Pulmonary artery endothelial cell (primary cell): ENCODE data around the gene NUP210. TPM values are rescaled to one million over a fixed set of nuclear protein-coding genes. Genes with fewer than 3 reads are reported as not detected.

Experiments used
- DNase-seq: peaks from one replicate; pipeline ENCODE4 v3.0.0-alpha.2; 2011; ENCODE audit warnings: low read depth, low spot score
- total RNA-seq: library from RNA; depleted of rRNA; stranded (reverse); fragments of >200 nt; gene quantifications from 2 replicates; pipeline ENCODE4 v1.2.3, GENCODE V29; 2014

Gene NUP210
- total RNA-seq, 1 donor from 2014 or later: 1.1 TPM

- no peak for DNase-seq
These were observed 127.7 kb downstream of the NUP210 start for GRCh38 chr3:13292375-13292774.

- DNase-seq: no peak
These were observed 129.2 kb downstream of the NUP210 start for GRCh38 chr3:13290941-13291340.

- no peak for DNase-seq
These were observed 130.3 kb downstream of the NUP210 start for GRCh38 chr3:13289771-13290285.

- no peak for DNase-seq
These were observed 131.1 kb downstream of the NUP210 start for GRCh38 chr3:13288732-13289718.

- DNase-seq: no peak
These were observed 132.3 kb downstream of the NUP210 start for GRCh38 chr3:13287833-13288232.

DNA sequence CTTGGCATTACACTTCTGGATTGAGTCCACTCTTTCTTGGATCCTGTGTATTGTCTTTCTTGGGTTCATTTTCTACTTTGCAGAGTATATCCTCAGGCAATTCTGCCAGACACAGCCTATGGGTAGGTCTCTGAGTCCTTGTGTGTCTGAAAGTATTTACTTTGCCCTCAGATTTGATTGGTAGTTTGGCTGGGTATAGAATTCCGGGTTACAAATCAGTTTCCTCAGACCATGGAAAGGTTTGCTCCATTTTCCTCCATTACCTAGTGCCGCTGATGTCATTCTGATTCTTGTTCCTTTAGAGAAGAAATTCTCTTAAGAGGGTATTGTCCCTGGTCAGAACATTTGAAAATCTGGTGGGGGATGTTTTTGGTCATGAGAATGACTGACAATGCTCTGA is 133.2 kb downstream of the NUP210 start:
- DNase-seq: no peak

GRCh38 chr3:13285007-13285567 is 135.0 kb downstream of the NUP210 start:
- DNase-seq: no peak

DNA sequence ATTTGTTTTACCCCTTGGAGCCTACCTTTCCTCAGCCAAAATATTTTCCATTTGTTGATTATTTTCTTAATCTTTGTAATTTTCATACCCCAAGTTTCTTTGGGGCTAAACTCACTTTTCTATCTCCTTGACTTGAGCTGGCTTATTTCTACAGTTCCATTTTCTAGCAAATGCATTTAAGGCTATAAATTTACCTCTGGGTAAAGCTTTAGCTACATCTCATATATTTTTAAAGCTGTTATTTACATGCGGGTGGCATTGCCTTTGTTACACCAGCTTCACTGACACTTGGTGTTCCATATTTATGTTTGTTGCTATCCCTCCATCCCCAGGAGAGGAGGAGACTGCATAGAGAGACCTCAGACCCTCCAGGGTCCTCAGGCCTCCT is 136.3 kb downstream of the NUP210 start:
- DNase-seq: no peak

DNA sequence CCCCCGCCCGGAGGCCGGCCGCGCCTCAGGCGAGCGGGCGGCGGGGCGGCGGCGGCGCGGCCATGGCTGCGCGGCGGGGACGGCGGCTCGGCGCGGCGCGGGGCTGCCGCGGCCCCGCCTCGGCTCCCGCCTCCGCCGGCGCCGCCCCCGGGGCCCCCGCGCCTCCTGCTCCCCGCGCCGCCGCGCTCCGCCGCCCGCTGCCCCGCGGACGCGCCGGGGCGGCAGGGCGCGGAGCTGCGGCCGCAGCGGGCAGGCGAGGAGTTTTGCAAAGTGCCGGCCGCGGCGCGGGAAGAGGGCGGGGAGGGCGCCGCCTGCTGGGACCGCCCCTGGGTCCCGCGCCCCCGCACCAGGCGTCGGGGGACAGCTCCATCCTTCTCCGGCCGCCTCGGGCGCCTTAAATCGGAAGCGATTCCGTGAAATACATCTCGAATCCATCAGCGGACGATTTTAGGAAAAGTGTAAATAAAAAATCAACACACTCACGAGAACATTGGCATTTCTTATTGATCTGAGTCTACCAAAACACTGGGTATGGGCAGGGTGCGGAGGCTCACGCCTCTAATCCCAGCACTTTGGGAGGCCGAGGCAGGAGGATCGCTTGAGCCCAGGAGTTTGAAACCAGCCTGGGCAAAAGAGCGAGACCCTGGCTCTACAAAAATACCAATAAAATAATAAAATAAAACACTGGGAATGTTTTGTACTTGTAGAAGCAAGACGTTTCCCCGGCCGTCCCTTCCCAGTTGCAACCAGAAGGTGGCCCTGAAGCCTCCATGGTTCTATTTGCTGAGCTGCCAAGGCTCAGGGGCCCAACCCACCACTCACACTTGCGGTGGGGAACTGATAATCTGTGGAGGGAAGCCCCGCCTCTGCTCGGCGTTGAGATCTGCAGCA is 136.9 kb downstream of the NUP210 start:
- no peak for DNase-seq

GRCh38 chr3:13282358-13282985 is 137.7 kb downstream of the NUP210 start:
- no peak for DNase-seq

DNA sequence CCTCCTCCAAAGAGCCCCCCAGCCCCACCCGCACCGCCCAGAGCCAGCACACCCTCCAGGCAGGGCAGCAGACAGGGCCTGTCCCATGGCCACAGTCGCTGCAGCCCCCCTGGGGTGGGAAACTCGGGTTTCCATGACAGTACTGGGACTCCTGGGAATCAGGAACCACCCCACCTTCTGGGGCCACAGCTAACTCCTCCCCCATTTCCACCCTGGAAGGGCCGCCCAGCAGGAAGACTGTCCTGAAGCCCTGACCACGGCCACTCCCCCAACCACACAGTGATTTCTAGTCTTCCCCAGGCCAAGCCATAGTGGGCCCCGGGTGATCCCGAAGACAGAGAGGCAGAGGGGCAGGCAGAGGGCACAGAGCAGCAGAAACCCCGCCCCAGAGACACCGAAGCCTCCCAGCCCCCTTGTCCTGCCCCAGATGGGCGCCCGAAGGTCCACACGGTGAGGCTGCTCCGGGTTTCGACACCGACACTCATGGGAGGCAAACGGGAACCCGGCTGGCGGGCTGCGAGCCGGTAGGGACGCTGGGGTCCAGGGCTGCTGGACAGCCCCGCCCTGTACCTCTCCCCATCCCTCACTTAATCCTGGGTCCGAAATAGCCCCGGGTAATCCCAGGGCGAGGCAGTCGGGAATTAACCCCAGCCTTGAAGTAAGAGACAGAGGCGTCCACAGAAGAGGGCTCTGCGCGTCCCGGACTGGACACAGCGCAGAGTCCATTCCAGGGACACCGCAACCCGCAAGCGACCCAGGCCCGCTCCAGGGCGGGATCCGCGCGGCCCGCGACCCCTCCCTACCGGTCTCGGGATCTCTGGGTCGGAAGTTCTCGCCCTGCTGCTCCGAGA is 138.4 kb downstream of the NUP210 start:
- DNase-seq: no peak

GRCh38 chr3:13280811-13281506 is 139.2 kb downstream of the NUP210 start:
- DNase-seq: no peak

DNA sequence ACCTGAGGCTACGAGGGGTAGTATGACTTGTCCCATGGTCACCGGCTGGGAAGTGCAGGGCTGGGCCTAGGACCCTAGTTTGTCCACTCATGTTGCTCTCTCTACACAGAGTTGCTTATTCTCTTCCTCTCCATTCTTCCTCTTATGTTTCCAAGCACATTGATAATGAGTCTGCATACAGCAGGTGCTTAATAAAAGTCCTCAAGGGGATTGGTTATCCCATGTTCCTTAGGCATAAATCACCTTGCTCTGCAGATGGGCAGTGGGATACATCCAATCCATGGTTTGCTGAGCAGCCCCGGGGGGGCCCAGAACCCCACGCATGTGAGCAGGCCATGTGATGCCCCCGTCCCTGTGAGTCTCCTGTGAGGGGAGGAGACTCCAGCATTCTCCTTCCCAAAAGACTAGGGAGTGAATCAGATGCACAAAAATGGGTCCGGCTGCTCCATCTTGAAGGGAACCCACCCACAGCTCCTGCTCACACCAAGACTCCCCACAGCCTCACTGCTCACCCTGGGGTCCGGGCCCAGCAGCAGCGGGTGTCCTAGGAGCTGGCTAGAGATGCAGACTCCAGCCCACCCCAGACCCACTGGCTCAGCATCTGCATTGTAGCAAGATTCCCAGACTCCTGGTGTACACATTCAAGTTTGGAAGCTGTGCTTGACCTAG is 139.9 kb downstream of the NUP210 start:
- no peak for DNase-seq

- DNase-seq: no peak
These were observed 140.6 kb downstream of the NUP210 start for GRCh38 chr3:13279532-13279910.

DNA sequence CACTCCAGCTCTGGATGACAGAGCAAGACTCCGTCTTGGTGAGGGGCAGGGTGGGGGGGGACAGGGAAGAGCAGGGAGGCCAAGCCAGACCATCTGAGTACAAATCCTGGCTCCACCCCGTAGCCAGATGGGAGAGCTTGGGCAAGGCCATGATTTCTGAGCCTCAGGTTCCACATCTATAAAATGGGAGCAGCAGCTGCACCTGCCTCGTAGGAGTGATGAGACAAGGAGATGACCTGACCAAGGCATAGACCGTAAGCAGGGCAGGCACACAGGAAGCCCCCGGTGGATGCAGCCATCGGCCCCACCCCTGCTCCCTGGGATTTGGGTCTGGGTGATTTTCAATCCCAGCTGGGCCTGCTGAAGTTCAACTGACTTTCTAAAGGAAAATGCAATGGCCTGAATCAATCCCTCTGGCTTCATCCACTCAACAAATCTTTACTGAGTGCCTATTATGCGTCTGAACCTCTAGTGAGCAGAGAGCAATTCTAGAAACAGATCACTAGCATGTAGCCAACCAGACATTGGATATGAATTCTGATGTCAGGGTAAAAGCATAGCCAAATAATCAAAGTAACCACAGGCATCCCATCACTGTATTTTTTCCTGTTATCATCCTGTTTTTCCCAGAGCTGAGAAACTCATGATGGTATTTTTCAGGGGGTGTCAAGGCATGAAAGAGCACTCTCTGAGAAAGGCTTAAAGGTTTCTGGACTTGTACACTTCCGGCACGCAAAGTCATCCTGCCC is 141.2 kb downstream of the NUP210 start:
- no peak for DNase-seq

DNA sequence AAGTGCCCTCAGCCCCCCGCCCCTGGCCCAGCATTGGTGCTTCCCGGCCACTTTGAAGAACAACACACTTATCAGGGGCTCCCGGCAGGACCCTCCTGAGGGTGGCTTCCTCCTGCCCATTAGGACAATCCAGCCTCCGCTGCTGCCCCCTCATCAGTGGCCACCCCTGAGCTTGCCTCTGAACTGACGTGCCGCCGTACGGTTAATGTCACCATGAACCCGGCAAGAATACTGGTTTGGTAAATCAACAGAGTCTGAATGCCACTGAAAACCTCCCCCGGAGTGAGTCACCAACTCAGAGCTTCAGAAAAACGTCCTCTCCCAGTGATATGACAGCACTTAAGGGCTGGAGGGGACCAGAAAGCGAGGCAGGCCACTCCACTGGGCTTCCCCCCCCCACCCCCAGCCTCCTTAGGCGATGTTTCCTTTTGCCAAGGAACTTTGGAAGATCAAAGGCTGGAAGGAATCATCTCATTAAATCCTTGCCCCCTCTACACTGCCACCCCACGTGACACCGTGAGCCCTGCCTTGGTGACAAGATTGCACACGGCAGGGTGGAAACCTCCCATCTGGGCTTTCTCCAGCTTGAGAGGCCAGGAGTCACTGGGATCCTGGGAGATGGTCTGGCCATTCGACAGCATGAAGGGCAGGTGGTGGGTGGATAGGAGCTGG is 142.1 kb downstream of the NUP210 start:
- DNase-seq: no peak

DNA sequence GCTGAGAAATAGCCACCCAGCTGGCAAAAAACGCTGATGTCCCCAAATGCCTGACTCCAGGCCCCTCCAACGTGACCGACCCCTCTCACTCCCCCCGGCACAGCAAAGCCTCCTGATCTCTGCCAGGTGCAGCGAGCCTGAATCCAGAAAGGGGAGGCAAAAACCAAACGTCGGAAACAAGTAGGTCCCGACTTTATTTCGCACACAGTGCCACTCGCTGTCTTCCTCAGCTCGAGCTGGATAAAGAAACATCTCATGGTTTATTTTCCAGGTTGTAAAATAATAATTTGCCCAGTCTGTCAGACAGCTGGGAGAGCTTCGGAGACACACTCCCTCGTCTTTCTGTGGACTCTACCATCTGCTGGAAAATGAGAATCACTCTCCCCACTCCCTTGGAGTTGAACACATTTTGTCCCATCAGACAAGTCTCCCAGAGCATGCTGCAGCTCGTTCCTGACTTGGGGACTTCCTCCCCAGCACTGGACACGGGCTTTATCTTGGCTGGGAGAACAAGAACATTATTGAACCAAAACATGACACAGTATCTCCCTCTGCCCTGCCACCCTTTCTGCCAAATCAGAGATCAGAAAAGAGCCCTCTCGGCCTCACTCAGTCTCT is 142.8 kb downstream of the NUP210 start:
- no peak for DNase-seq
